ENCODE results near the gene SSMEM1. TPM values are rescaled to one million over a fixed set of nuclear protein-coding genes. Genes with fewer than 3 reads are reported as not detected.

The SSMEM1 gene
- total and polyA plus RNA-seq, 9 of the 15 experiments (the other 6 are each of a cell fraction or from before 2014, with no cell fraction given) = 0.10 to 0.28 (median 0.18) TPM; not detected in 4

DNA sequence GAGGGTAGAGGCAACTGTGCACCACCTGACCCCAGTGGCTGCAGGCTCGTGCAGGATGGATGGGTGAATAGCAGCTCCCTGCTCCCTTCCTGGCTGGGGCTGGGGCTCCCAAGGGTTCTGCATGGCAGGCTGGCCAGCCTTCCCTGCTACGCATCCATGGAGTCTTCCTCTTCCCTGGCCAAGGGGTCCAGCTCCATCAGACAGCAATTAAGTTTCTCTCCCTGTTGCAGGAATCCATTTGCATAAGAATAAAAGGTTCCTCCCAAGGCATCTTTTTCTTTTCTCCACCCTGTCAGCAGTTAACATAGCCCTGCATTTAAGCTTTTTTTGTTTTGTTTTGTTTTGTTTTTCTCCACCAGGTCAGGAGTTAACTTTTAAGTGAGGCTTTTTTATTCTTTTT is 49.0 kb downstream of the SSMEM1 start:
- DNase-seq (ENCODE audit: extremely low read depth in 1 of 4, low spot score in 3 of 4) (no peak), ATAC-seq (no peak), FAIRE-seq (no peak)
- in situ Hi-C loops (cut with MboI) = no loop called here
- Histone ChIP-seq H2AFZ (ENCODE audit: low read depth, low read length) (no peak overlapping the region), H3K79me2 (ENCODE audit: control insufficient read depth, insufficient read depth, low read length) (no peaks in the 10 kb centered on the region), H3K4me2 (ENCODE audit: insufficient read depth, low read length) (no peak overlapping the region), H3K27me3 (ENCODE audit: control insufficient read depth in 2 of 2, insufficient read depth in 2 of 2, low read length in 2 of 2) (no peaks in the 10 kb centered on the region; a peak in 1 of 5 replicates), H3K4me3 (no peak overlapping the region), H3K27ac (ENCODE audit: extremely low read depth, low read depth, low read length) (no peak overlapping the region), H3K9me1 (ENCODE audit: control insufficient read depth, insufficient read depth, low read length) (no peaks in the 10 kb centered on the region), H3K9ac (ENCODE audit: insufficient read depth in 1 of 2, low read depth in 2 of 2, low read length in 2 of 2) (no peak overlapping the region), H3K36me3 (ENCODE audit: control insufficient read depth, insufficient read depth, low read length) (no peaks in the 10 kb centered on the region), H3K4me1 (replicated peaks in 1 of 2; ENCODE audit: control insufficient read depth in 2 of 2, insufficient read depth in 2 of 2, low read length in 2 of 2) (no peaks in the 10 kb centered on the region), H4K20me1 (replicated peaks; ENCODE audit: control insufficient read depth, insufficient read depth, low read length) (no peaks in the 10 kb centered on the region), H3K9me3 (replicated peaks; ENCODE audit: control insufficient read depth, insufficient read depth, low read depth, low read length) (peaks cover 7% of the 10 kb centered on the region)
- POLR2A ChIA-PET = interaction anchor here (1.3 kb wide), 2 partner anchors 11 to 13 kb away, joined by 3 read pairs; partner anchors contain the start of gene CPA2
- BruUV-seq (replicated peaks) = no TSS peak
- CTCF ChIA-PET (ENCODE audit: low intra/inter-chr PET ratio) = no interaction called here
- WGBS (ENCODE audit: insufficient coverage, low coverage, missing lambda C conversion rate) = 9% methylated on average over 2 of the region's 2 CpGs
- intact Hi-C loops (cut with micrococcal nuclease) = no loop called here
- TF ChIP-seq ZMIZ1 (IDR thresholded peaks at IDR 0.05; ENCODE audit: low read depth in 2 of 2, low read length in 2 of 2) = no peak
- no peak for TF ChIP-seq ZSCAN29 (IDR thresholded peaks at IDR 0.05)
- no peak for TF ChIP-seq BDP1 (IDR thresholded peaks at IDR 0.05; ENCODE audit: insufficient read depth, insufficient read length)
- TF ChIP-seq NR2F6 (CRISPR knock-in tag; IDR thresholded peaks at IDR 0.05) = no peak
- TF ChIP-seq ZNF586 (CRISPR knock-in tag; conservative IDR thresholded peaks at IDR 0.05) = no peak
- no peak for TF ChIP-seq BMI1 (IDR thresholded peaks at IDR 0.05; ENCODE audit: low read length)
- no peak for TF ChIP-seq BRF2 (IDR thresholded peaks at IDR 0.05; ENCODE audit: borderline replicate concordance, insufficient read depth, insufficient read length)
- TF ChIP-seq GATA2 (CRISPR knock-in tag; IDR thresholded peaks at IDR 0.05) = no peak
- TF ChIP-seq ARNT (IDR thresholded peaks at IDR 0.05) = no peak
- TF ChIP-seq TCF7 (IDR thresholded peaks at IDR 0.05; ENCODE audit: borderline replicate concordance) = no peak
- TF ChIP-seq THRB (CRISPR knock-in tag; conservative IDR thresholded peaks at IDR 0.05) = no peak
- TF ChIP-seq, protein P1, sequence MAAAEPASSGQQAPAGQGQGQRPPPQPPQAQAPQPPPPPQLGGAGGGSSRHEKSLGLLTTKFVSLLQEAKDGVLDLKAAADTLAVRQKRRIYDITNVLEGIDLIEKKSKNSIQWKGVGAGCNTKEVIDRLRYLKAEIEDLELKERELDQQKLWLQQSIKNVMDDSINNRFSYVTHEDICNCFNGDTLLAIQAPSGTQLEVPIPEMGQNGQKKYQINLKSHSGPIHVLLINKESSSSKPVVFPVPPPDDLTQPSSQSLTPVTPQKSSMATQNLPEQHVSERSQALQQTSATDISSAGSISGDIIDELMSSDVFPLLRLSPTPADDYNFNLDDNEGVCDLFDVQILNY (CRISPR knock-in tag; IDR thresholded peaks at IDR 0.05) = no peak
- TF ChIP-seq GMEB1 (CRISPR knock-in tag; IDR thresholded peaks at IDR 0.05) = no peak
- TF ChIP-seq KAT7 (CRISPR knock-in tag; IDR thresholded peaks at IDR 0.05; ENCODE audit: borderline replicate concordance) = no peak
